ENCODE data around the gene ADAT3.

DNA sequence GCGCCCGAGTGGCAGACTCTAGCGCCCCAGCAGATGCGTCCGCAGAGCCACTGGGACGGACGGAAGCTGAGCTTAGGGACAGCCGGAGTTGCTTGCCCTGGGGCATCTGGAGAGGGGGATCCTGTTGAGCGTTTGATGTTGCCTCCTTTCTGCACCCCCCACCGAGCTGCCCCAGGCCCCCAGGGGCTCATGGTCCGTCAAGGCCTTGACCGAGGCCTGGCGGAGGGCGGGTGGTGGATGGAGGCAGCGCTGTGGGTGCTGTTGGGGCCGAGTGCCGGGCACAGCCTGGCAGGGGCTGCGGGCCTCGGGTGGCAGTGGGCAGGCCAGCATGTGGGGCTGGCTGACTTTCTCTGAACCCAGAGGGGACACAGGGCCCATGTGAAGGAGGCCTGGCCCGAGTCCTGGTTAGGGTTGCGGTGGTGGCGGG, 38.5 kb downstream of the ADAT3 start:
- TF ChIP-seq, protein P1, sequence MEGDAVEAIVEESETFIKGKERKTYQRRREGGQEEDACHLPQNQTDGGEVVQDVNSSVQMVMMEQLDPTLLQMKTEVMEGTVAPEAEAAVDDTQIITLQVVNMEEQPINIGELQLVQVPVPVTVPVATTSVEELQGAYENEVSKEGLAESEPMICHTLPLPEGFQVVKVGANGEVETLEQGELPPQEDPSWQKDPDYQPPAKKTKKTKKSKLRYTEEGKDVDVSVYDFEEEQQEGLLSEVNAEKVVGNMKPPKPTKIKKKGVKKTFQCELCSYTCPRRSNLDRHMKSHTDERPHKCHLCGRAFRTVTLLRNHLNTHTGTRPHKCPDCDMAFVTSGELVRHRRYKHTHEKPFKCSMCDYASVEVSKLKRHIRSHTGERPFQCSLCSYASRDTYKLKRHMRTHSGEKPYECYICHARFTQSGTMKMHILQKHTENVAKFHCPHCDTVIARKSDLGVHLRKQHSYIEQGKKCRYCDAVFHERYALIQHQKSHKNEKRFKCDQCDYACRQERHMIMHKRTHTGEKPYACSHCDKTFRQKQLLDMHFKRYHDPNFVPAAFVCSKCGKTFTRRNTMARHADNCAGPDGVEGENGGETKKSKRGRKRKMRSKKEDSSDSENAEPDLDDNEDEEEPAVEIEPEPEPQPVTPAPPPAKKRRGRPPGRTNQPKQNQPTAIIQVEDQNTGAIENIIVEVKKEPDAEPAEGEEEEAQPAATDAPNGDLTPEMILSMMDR (IDR thresholded peaks at IDR 0.05; ENCODE audit: low read depth, low read length, missing input control), result no peak
- TF ChIP-seq, protein P2, sequence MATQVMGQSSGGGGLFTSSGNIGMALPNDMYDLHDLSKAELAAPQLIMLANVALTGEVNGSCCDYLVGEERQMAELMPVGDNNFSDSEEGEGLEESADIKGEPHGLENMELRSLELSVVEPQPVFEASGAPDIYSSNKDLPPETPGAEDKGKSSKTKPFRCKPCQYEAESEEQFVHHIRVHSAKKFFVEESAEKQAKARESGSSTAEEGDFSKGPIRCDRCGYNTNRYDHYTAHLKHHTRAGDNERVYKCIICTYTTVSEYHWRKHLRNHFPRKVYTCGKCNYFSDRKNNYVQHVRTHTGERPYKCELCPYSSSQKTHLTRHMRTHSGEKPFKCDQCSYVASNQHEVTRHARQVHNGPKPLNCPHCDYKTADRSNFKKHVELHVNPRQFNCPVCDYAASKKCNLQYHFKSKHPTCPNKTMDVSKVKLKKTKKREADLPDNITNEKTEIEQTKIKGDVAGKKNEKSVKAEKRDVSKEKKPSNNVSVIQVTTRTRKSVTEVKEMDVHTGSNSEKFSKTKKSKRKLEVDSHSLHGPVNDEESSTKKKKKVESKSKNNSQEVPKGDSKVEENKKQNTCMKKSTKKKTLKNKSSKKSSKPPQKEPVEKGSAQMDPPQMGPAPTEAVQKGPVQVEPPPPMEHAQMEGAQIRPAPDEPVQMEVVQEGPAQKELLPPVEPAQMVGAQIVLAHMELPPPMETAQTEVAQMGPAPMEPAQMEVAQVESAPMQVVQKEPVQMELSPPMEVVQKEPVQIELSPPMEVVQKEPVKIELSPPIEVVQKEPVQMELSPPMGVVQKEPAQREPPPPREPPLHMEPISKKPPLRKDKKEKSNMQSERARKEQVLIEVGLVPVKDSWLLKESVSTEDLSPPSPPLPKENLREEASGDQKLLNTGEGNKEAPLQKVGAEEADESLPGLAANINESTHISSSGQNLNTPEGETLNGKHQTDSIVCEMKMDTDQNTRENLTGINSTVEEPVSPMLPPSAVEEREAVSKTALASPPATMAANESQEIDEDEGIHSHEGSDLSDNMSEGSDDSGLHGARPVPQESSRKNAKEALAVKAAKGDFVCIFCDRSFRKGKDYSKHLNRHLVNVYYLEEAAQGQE (IDR thresholded peaks at IDR 0.05), result no peak
- TF ChIP-seq, protein P3, sequence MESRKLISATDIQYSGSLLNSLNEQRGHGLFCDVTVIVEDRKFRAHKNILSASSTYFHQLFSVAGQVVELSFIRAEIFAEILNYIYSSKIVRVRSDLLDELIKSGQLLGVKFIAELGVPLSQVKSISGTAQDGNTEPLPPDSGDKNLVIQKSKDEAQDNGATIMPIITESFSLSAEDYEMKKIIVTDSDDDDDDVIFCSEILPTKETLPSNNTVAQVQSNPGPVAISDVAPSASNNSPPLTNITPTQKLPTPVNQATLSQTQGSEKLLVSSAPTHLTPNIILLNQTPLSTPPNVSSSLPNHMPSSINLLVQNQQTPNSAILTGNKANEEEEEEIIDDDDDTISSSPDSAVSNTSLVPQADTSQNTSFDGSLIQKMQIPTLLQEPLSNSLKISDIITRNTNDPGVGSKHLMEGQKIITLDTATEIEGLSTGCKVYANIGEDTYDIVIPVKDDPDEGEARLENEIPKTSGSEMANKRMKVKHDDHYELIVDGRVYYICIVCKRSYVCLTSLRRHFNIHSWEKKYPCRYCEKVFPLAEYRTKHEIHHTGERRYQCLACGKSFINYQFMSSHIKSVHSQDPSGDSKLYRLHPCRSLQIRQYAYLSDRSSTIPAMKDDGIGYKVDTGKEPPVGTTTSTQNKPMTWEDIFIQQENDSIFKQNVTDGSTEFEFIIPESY (IDR thresholded peaks at IDR 0.05), result no peak
